Activated T-cell treated with anti-CD3 and anti-CD28 coated beads for 1 hour (primary cell): ENCODE measurements around the gene ATP1B2.
"Not testable (repeated sequence)": the region's sequence is repeated elsewhere in the genome, so short reads cannot be mapped to it uniquely, and the experiment has no call there.

Experiments used
- DNase-seq: peaks from one replicate; pipeline ENCODE4 v3.0.0-alpha.2; 2020; ENCODE audit warnings: low read depth

The ATP1B2 gene, protein sequence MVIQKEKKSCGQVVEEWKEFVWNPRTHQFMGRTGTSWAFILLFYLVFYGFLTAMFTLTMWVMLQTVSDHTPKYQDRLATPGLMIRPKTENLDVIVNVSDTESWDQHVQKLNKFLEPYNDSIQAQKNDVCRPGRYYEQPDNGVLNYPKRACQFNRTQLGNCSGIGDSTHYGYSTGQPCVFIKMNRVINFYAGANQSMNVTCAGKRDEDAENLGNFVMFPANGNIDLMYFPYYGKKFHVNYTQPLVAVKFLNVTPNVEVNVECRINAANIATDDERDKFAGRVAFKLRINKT

DNA sequence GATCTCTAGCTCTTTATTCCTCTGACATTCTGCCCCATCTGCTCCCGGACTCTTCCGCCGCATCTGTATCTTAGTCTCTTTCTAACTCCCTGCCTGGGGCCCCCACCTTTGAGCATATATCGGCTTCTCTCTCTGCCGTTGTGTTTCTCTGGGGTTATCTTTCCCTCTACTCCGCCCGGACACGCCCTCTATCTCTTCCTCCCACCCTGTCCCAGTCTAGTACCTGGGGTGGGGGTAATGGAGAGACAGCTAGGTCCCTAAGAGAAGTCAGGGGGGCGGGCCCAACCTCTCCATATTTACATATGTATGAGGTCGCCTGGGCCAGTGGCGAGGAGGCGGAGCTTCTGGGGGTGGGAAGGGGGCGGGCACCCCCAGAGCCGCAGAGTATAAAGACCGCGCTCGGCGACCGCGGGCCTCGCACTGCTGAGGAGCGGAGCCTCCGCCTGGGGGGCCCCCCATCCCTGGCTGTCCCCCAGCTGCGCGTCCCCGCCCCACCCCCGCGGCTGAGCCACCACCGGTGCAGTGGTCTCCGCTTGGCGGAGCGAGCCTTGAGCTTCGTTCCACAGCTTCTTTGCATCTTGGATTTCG is at the start of gene ATP1B2:
Gene ATP1B2 (plus strand): TSS at position 418 of the 588 bp plus-strand sequence. CDS start 593 bp downstream, outside the sequence.
- peak; percentile 61 for DNase-seq

DNA sequence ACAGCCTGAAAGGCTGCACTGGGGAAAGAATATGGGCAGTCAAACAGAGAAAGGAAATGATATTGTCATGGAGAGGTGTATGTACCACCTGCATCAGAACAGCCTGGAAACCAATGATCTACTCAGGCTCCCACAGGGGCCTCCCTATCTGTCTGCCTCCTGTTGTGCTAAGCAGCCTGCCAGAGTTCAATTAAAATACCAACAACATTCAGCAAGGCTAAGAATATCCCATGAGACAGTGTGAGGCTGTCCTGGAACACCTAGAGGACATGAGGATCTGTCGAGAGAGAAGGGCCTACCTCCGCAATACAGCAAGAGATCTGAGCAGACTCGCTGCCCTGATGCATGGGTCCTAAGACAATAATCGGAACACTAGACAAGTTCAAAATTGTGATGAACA is 44.4 kb upstream of the ATP1B2 start:
- no peak for DNase-seq

DNA sequence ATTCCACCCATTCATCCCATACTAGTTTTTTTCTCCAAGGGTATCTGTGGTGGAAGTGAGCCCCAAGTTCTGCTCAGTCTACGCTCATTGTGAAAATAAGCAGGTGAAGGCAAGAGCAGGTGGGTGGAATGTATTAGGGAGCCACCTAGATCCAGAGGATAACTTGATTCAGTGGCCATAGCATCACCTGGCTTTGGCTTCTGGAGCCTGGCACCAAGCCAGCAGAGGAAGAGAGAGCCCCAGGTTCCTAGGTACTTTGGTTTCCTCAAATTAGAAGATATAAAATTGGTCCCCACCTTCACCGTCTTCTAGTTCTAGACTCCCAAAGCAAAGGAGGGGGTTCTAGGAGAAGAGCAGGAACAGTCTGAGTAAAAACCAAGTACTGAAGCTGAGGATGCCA is 40.1 kb upstream of the ATP1B2 start:
- no peak for DNase-seq

DNA sequence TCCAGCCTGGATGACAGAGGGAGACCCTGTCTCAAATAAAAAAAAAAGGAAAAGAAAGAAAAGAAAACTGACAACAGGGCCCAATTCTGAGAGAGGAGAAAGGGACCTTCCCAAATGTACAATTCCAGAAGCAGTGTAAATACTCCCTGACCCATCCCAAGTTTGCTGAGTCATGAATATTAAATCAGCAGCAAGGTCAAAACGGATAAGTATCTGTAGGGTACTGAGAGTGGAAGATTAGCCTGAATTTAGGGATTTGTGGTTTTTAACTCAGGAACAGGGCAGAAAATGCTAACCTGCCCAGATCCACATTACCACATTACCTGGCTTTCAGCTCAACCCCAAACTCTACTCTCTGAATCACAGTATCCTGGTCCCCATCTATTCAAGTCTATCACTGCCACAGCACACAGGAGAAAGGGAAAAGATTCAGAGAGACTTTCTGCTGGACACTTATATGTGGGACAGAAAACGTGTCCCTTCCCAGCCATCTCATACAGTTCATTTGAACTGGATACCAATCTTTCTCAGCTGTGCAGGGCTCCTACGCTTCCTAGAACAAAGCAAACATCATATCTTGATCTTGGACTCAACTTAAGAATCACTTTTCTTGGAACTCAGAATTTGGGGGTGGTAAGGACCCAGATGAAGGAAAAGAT is 39.0 kb upstream of the ATP1B2 start:
- DNase-seq, result no peak

DNA sequence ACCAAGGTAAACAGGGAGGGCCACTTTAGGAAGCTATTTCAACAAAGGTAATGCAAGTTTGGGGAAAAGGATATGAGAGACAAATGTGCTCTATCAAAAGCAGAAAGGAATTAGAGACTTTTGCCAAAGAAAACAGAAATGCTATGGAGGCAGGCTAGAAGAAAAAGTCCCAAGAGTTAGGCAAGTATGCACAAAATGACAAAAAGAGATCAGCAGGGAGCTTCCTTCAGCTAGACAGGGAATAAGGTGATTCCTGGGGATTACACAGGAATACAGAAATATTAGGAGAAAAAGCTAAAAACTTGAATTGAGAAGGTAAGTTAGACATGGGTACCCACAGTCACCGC is 38.5 kb upstream of the ATP1B2 start:
- no peak for DNase-seq

DNA sequence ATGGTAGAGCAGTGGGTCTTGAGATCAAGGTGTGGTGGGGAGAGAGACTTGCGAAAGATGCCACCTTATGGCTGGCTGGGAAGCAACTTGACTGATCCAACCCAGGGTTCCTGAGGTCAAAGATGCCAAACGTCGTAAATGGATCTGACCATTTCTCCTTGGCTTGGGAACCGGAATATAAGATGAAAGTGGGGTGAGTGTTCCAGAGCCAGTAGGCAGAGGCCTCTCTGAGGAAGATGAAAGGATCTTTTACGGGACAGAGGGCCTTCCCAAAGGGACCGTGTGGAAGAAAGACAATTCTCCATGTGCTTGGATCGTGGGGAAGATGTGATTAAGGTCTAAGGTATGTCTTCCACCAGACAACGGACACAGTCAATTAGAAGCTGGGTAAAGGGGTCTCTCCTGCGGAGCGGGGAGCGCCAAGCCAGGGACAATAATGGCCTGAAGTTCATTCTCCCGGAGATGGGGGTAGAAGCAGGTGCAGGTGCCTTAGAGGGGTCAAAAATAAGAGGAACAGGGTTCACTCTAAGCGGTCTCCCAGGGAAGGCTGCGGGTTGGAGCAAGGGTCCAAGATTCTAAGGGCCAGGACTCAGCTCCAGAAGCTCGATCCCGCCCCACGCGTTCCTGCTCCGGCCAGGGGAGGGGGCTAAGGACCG is 36.8 kb upstream of the ATP1B2 start:
- DNase-seq, result no peak

DNA sequence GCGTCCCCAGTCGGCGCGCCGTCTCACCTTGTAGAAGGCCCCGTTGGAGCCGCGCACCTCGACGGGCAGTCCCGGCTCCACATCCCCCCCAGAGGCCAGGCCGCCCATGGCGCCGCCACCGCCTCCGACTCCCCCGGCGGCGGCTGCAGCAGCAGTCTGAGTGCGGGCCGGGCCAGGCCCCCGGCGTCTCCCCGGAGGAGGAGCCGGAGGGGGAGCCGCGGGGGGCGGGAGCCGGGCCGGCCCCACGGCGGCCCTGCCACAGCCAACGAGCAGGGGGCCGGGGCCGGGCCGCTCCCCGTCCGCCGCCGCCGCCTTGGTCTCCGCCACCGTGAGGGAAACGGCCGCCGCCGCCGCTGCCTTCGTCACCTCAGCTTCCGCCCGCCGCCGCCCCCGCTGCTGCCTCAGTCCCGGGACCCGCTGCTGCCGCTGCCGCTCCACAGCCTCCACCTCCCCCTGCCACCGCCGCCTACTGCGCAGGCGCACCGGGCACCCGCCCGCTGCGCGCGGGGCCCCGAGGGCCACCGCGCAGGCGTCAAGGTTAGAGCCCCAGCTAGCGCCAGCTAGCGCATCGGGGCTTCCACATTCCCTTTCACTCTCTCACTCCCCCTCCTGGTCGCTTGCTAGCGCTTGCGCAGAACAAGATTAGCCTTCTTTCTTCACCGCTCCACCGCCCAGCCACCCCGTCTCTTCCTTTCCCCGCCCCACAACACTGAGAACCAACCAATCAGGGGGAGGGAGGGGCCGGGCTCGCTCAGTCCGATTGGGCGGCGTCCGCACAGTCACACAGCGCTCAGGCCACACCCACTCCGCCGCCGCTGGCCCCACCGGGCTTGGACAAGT is 36.1 kb upstream of the ATP1B2 start, which contains the start of gene FXR2:
Gene FXR2 (minus strand): TSS at position 473 of the 840 bp plus-strand sequence. CDS start 365 bp downstream, at position 108.
- peak; percentile 95 for DNase-seq

DNA sequence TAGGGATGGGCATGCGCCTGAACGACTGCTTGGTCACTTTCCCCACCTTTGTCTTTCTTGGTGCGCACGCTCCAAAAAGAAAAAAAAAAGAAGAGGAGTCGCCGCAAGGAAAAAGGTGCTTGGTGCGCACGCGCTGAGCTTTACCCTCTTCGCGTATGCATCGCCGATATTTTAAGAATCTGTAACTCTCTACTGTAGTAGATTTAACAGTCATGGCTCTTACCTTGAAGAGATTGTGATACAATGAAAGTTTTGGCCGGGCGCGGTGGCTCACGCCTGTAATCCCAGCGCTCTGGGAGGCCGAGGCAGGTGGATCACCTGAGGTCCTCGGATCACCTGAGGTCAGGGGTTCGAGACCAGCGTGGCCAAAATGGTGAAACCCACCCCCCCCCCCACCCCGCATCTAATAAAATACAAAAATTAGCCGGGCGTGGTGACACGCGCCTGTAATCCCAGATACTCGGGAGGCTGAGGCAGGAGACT is 35.4 kb upstream of the ATP1B2 start:
- DNase-seq, result no peak

DNA sequence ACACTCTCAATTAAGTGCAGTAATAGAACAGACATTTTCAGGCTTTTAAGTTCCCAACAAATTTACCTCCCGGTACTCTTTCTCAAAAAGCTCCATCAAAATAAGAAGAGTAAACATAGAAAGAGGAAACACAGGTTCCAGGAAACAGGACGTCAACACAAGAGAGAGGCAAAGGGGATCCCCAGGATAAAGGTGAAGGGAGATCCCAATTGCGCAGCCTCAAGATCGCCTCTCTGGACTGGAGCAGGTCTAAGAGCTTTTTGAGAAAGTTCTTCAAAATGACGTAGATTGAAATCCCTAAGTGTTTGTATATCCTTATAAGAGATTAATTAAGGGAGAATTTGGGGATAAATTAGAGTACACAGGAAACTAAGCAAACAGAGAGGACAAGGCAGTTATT is 32.1 kb upstream of the ATP1B2 start:
- no peak for DNase-seq

DNA sequence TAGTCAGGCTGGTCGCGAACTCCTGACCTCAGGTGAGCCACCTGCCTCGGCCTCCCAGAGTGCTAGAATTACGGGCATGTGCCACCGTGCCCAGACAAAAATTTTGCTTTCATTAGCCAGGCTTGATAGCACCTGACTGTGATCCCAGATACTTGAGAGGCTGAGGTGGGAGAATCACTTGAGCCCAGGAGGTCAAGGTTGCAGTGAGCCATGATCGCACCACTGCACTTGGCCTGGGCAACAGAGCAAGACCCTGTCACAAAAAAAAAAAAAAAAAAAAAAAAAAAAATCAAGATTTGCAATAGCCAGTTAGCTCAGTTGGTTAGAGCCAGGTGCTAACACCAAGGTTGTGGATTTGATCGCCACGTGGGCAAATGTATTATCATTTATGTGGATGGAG is 29.9 kb upstream of the ATP1B2 start:
- DNase-seq, result no peak

DNA sequence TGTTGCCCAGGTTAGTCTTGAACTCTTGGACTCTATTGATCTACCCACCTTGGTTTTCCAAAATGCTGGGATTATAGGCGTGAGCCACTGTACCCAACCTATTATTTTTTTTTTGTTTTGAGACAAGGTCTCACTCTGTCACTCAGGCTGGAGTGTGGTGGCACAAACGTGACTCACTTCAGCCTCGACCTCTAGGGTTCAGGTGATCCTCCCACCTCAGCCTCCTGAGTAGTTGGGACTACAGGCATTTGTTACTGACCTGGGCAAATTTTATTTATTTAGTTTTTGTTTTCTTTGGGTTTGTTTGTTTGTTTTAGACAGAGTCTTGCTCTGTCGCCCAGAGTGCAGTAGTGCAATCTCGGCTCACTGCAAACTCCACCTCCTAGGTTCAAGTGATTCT is 27.1 kb upstream of the ATP1B2 start:
- no peak for DNase-seq

DNA sequence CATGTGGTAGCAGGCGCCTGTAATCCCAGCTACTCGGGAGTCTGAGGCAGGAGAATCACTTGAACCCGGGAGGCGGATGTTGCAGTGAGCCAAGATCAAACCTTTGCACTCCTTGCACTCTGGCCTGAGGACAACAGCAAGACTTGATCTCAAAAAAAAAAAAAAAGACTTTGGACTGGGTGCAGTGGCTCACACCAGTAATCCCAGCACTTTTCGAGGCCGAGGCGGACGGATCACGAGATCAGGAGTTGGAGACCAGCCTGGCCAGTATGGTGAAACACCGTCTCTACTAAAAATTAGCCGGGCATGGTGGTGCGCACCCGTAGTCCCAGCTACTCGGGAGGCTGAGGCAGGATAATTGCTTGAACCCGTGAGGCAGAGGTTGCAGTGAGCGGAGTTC is 25.0 kb upstream of the ATP1B2 start:
- DNase-seq, result not testable (repeated sequence)

DNA sequence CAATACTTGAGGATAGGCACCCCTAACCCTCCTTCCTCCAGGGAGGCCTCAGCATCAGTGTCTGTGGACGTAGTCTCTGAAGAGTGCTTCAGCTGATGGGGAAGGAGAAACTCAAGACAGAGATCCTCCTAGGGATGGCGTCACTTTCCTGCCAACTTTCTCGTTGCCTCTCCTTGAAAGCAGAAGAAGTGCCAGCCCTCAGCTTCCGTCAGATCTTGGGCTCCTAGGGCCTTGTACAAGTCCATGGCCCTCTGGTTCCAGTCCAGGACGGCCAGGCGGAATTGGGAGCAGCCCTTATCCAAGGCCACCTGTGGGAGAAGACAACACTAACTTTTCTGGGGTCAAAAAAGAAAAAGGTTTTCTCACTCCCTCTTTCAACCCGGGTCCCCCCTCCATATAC is 24.4 kb upstream of the ATP1B2 start:
- DNase-seq, result no peak

DNA sequence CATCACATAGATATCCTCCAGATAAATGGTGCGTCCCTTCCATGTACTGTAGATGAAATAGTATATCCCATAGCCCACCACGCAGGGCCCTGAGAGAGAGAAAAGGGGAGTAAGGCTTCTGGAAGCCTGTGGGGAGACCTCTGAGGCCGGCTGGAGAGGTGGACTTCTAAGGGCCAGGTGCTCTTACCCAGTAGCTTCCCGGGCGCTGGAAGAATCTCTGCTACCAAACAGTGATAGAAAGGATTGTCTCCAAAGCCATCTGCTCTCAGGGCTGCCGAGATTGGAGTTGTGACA is 23.8 kb upstream of the ATP1B2 start:
- DNase-seq, result no peak

DNA sequence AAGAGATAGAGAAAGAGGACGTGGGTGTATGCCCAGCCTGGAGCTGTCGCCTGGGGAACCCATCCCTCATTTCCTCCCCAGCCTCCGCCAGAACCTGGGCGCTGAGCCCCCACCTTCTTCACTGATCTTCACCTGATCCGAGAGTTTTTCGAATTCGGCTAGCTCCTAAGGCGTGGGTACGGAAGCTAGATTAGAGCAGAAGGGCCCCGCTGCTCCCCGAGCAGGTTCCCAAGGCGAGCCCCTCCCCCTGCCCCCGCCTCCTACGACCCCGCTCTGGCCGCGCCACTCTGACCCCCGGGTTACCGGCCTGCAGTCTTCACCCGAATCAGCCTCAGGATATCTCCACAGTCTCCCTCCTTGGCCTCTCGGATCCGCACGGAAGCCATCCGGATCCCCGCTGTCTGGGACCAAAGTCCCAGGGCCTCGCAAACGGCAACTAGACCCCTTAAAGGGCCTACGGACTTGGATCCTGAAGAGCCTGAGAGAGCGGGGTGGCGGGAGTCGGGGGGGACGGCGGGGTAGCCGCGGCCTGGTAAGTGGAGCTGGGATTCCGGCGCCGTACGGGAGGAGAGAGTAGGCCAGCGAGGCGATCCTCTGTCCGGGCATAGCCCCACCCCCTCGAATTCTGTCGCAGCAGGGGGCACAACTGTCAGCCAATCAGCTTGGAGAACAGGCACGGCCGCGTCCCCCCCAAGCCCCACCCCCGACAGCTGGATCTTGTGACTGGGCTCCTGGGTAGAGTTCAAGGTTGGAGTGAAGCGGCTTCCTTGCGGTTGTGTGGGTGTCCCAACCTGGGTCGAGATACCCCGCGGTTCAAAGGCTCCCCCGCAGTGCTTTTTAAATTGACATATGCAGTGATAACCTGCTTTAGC is 23.2 kb upstream of the ATP1B2 start, which contains the start of gene SAT2:
Gene SAT2 (minus strand): TSS at position 572 of the 872 bp plus-strand sequence. CDS start 186 bp downstream, at position 386.
- peak; percentile 75 for DNase-seq

DNA sequence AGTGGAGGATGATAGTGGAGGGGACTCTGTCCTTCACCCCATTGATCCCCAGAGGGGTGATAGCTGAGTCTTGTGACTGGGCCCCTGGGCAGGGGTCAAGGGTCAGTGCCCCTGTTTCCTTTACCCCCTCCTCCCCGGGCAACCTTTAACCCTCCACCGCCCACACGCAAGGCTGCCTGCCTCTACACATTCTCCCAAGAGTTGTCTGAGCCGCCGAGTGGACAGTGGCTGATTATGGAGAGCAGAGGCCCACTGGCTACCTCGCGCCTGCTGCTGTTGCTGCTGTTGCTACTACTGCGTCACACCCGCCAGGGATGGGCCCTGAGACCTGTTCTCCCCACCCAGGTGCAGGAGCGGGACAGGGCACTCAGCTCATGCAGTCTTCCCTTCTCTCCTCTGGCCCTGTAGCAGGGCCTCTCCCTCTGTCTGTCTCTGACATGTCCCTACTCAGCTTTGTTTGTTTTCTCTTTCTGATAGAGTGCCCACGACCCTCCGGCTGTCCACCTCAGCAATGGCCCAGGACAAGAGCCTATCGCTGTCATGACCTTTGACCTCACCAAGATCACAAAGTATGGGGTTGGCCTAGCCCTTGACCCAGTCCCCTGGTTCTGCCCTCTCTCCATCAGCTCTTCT is 20.7 kb upstream of the ATP1B2 start, which contains the start of gene SHBG:
Gene SHBG (plus strand): TSS at position 197 of the 633 bp plus-strand sequence. CDS start 38 bp downstream, at position 235.
- no peak for DNase-seq

DNA sequence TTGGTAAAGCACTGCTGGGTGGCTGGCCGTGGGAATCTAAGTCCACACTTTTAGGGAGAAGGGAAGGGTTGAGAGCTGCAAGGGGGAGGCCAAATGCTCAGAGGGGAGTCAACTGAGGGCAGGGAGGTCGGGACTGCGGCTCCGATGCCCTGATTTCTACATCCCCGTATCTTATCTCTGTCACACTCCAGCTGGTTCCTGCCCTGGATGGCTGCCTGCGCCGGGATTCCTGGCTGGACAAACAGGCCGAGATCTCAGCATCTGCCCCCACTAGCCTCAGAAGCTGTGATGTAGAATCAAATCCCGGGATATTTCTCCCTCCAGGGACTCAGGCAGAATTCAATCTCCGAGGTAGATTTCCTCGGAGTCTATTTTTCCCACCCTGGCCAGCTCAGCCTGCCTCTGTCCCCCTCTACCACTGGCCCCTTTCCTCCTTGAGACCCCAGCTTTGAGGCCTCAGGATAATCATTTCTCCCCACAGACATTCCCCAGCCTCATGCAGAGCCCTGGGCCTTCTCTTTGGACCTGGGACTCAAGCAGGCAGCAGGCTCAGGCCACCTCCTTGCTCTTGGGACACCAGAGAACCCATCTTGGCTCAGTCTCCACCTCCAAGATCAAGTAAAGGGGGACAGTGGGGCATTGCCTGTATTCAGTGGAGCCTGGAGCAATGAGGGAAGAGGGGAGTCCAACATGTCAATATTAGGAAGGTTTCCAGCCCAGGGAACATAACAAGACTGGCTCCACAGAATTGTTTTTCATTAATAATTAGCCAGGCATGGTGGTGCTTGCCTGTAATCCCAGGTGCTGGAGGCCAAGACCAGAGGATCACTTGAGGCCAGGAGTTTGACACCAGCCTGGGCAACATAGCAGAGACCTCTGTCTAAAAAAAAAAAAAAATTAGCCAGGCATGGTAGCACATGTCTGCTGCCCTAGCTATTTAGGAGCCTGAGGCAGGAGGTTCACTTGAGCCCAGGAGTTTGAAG is 19.0 kb upstream of the ATP1B2 start:
- no peak for DNase-seq

DNA sequence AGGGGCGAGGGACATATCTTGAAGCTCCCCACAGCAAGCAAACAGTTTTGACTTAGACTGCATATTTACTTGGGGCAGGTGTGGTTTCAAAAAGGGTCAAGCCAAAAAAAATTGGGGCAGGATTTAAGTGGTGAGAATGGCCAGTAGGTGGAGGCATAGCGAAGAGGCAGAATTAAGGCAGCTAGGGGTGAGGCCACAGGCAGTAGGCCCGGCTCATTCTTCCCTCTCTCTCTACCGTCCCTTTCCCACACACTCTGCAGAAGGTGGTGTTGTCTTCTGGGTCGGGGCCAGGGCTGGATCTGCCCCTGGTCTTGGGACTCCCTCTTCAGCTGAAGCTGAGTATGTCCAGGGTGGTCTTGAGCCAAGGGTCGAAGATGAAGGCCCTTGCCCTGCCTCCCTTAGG is 18.2 kb upstream of the ATP1B2 start:
- no peak for DNase-seq

DNA sequence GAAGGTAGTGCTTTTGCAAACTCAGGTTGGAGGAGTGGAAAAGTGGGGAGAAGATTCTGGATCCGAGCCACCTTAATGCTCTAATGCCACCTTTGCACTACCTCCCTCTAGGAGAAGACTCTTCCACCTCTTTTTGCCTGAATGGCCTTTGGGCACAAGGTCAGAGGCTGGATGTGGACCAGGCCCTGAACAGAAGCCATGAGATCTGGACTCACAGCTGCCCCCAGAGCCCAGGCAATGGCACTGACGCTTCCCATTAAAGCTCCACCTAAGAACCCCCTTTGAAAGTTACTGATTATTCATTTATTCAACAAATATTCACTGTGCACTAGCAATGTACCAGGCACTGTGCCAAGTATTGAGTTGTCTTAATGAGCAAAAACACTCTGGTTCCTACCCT is 17.6 kb upstream of the ATP1B2 start:
- DNase-seq, result no peak
